ENCODE measurements around the gene RPS21.

RPS21 gene

GRCh38 chr20:62407221-62407992 lies 20.5 kb downstream of the RPS21 start, which contains the start of gene CABLES2:
CABLES2 (minus strand) TSS chr20:62407285; CDS start chr20:62407276, 9 bp downstream.
- peak; percentile 94 for DNase-seq (ENCODE audit: extremely low read depth, insufficient read length)
- Histone ChIP-seq H3K36me3 (ENCODE audit: control insufficient read depth, insufficient read depth, low read length) (peaks cover 4% of the 10 kb centered on the region; the same call in 1 of the 2 replicates), H3K27me3 (replicated peaks; ENCODE audit: control insufficient read depth, insufficient read depth, low read length) (no peaks in the 10 kb centered on the region), H3K4me3 (replicated peaks; ENCODE audit: low read depth, low read length) (peak within 1 kb of the TSS; percentile 88)
- TF ChIP-seq CTCF (IDR thresholded peaks at IDR 0.05; ENCODE audit: insufficient read depth, low read length, poor library complexity, severe bottlenecking), result peak; percentile 25

- no peak for TF ChIP-seq CTCF (IDR thresholded peaks at IDR 0.05; ENCODE audit: insufficient read depth, low read length, poor library complexity, severe bottlenecking)
- DNase-seq (ENCODE audit: extremely low read depth, insufficient read length), result no peak
- peaks cover 1% of the 10 kb centered on the region; the same call in 1 of the 2 replicates for H3K36me3 ChIP-seq (ENCODE audit: control insufficient read depth, insufficient read depth, low read length)
- no peaks in the 10 kb centered on the region for H3K27me3 ChIP-seq (replicated peaks; ENCODE audit: control insufficient read depth, insufficient read depth, low read length)
- 0 out of 2 replicates have a peak overlapping the region, but pooled peaks have one; percentile 67 for H3K4me3 ChIP-seq (replicated peaks; ENCODE audit: low read depth, low read length)
These were observed 21.2 kb downstream of the RPS21 start for GRCh38 chr20:62408055-62408454.

GRCh38 chr20:62408640-62409039 lies 21.7 kb downstream of the RPS21 start:
- H3K36me3 ChIP-seq (ENCODE audit: control insufficient read depth, insufficient read depth, low read length), result no peaks in the 10 kb centered on the region; the same call in 1 of the 2 replicates
- no peak for TF ChIP-seq CTCF (IDR thresholded peaks at IDR 0.05; ENCODE audit: insufficient read depth, low read length, poor library complexity, severe bottlenecking)
- no peak for DNase-seq (ENCODE audit: extremely low read depth, insufficient read length)
- H3K4me3 ChIP-seq (replicated peaks; ENCODE audit: low read depth, low read length), result no peak overlapping the region
- H3K27me3 ChIP-seq (replicated peaks; ENCODE audit: control insufficient read depth, insufficient read depth, low read length), result no peaks in the 10 kb centered on the region

GRCh38 chr20:62409086-62409853 lies 22.4 kb downstream of the RPS21 start:
- no peak for DNase-seq (ENCODE audit: extremely low read depth, insufficient read length)
- H3K27me3 ChIP-seq (replicated peaks; ENCODE audit: control insufficient read depth, insufficient read depth, low read length), result no peaks in the 10 kb centered on the region
- no peak overlapping the region for H3K4me3 ChIP-seq (replicated peaks; ENCODE audit: low read depth, low read length)
- TF ChIP-seq CTCF (IDR thresholded peaks at IDR 0.05; ENCODE audit: insufficient read depth, low read length, poor library complexity, severe bottlenecking), result no peak
- no peaks in the 10 kb centered on the region for H3K36me3 ChIP-seq (ENCODE audit: control insufficient read depth, insufficient read depth, low read length)

GRCh38 chr20:62409931-62410745 lies 23.2 kb downstream of the RPS21 start:
- no peak for DNase-seq (ENCODE audit: extremely low read depth, insufficient read length)
- peak; percentile 75 for TF ChIP-seq CTCF (IDR thresholded peaks at IDR 0.05; ENCODE audit: insufficient read depth, low read length, poor library complexity, severe bottlenecking)
- H3K4me3 ChIP-seq (replicated peaks; ENCODE audit: low read depth, low read length), result no peak overlapping the region
- H3K36me3 ChIP-seq (ENCODE audit: control insufficient read depth, insufficient read depth, low read length), result no peaks in the 10 kb centered on the region
- H3K27me3 ChIP-seq (replicated peaks; ENCODE audit: control insufficient read depth, insufficient read depth, low read length), result no peaks in the 10 kb centered on the region

Data from GM06990 (cell line).